ENCODE measurements around the gene CPZ.
"Not testable (repeated sequence)": the region's sequence is repeated elsewhere in the genome, so short reads cannot be mapped to it uniquely, and the experiment has no call there.

The CPZ gene

GRCh38 chr4:8613421-8614364 lies 21.1 kb downstream of the CPZ start:
- no peak for DNase-seq

- DNase-seq: no peak
These were observed 22.0 kb downstream of the CPZ start for GRCh38 chr4:8614365-8615193.

GRCh38 chr4:8615366-8615765 lies 22.8 kb downstream of the CPZ start:
- no peak for DNase-seq

- DNase-seq: no peak
These were observed 23.6 kb downstream of the CPZ start for GRCh38 chr4:8615921-8616787.

GRCh38 chr4:8616831-8617230 lies 24.3 kb downstream of the CPZ start:
- DNase-seq: no peak

- DNase-seq: no peak
These were observed 25.0 kb downstream of the CPZ start for GRCh38 chr4:8617486-8618040.

GRCh38 chr4:8618421-8618820 lies 25.9 kb downstream of the CPZ start:
- DNase-seq: no peak

- DNase-seq: no peak
These were observed 26.6 kb downstream of the CPZ start for GRCh38 chr4:8618961-8619720.

- not testable (repeated sequence) for DNase-seq
These were observed 28.6 kb downstream of the CPZ start for GRCh38 chr4:8621135-8621534.

GRCh38 chr4:8624601-8625272 lies 32.2 kb downstream of the CPZ start:
- DNase-seq: not testable (repeated sequence)

GRCh38 chr4:8630240-8630905 lies 37.8 kb downstream of the CPZ start:
- not testable (repeated sequence) for DNase-seq

- DNase-seq: not testable (repeated sequence)
These were observed 39.3 kb downstream of the CPZ start for GRCh38 chr4:8631896-8632295.

- DNase-seq: not testable (repeated sequence)
These were observed 42.2 kb downstream of the CPZ start for GRCh38 chr4:8634773-8635172.

GRCh38 chr4:8635897-8636554 lies 43.5 kb downstream of the CPZ start:
- DNase-seq: not testable (repeated sequence)

GRCh38 chr4:8637456-8637984 lies 45.0 kb downstream of the CPZ start:
- DNase-seq: no peak

- DNase-seq: no peak
These were observed 46.5 kb downstream of the CPZ start for GRCh38 chr4:8639021-8639420.

GRCh38 chr4:8639777-8640720 lies 47.5 kb downstream of the CPZ start:
- no peak for DNase-seq

GRCh38 chr4:8640816-8641215 lies 48.3 kb downstream of the CPZ start:
- no peak for DNase-seq
